HepG2 (cell line): ENCODE measurements around the gene FTL. TPM values are rescaled to one million over a fixed set of nuclear protein-coding genes. Genes with fewer than 3 reads are reported as not detected.

Experiments
- ATAD3A ChIP-seq: sonication (generic); formaldehyde crosslinking; IDR thresholded peaks from 2 replicates; pipeline ENCODE4 v1.4.0; 2020; ENCODE audit warnings: missing genetic modification reagents
- CEBPG ChIP-seq: IDR thresholded peaks from 2 replicates; pipeline ENCODE4 v1.6.1; 2016
- CHD4 ChIP-seq: fragments of 200-600 bp; sonication (generic); IDR thresholded peaks from 2 replicates; pipeline ENCODE4 v1.7.0; 2017; ENCODE audit warnings: mild to moderate bottlenecking, low read length, borderline replicate concordance
- FOSL2 ChIP-seq: sonication (generic); formaldehyde crosslinking; IDR thresholded peaks from 2 replicates; pipeline ENCODE4 v1.4.0; 2020; ENCODE audit warnings: missing genetic modification reagents
- FOXM1 ChIP-seq: sonication (generic); formaldehyde crosslinking; IDR thresholded peaks from 2 replicates; pipeline ENCODE4 v1.5.0; 2020; ENCODE audit warnings: missing genetic modification reagents
- GATA4 ChIP-seq: sonication (generic); IDR thresholded peaks from 2 replicates; pipeline ENCODE4 v1.6.1; 2016; ENCODE audit warnings: antibody characterized with exemption, low read depth, borderline replicate concordance
- KLF11 ChIP-seq: IDR thresholded peaks from 2 replicates; pipeline ENCODE4 v1.6.1; 2016; ENCODE audit warnings: missing compliant biosample characterization
- MBNL3 ChIP-seq: fragments of 250-450 bp; sonication (Bioruptor Pico); conservative IDR thresholded peaks from 2 replicates; pipeline ENCODE4 v1.8.0; 2022; ENCODE audit warnings: mild to moderate bottlenecking, inconsistent platforms
- NFE2 ChIP-seq: sonication (generic); formaldehyde crosslinking; IDR thresholded peaks from 2 replicates; pipeline ENCODE4 v1.4.0; 2020; ENCODE audit warnings: missing genetic modification reagents
- PAF1 ChIP-seq: IDR thresholded peaks from 2 replicates; pipeline ENCODE4 v1.6.1; 2016; ENCODE audit warnings: missing genetic modification reagents, missing compliant biosample characterization
- PTBP1 ChIP-seq: fragments of 200-400 bp; formaldehyde crosslinking; IDR thresholded peaks from 2 replicates; pipeline ENCODE4 v1.6.1; 2018; ENCODE audit warnings: low read length, low read depth; ENCODE audit not compliant: poor library complexity, severe bottlenecking
- RORA ChIP-seq: sonication (generic); formaldehyde crosslinking; IDR thresholded peaks from 2 replicates; pipeline ENCODE4 v1.5.0; 2020; ENCODE audit warnings: mild to moderate bottlenecking, missing genetic modification reagents, moderate library complexity
- SOX5 ChIP-seq: IDR thresholded peaks from 2 replicates; pipeline ENCODE4 v1.6.1; 2016; ENCODE audit warnings: borderline replicate concordance
- ZBTB21 ChIP-seq: sonication (generic); formaldehyde crosslinking; IDR thresholded peaks from 2 replicates; pipeline ENCODE4 v1.4.0; 2020; ENCODE audit warnings: missing genetic modification reagents
- ZNF180 ChIP-seq: sonication (generic); formaldehyde crosslinking; IDR thresholded peaks from 2 replicates; pipeline ENCODE4 v1.4.0; 2020; ENCODE audit warnings: low read depth, missing genetic modification reagents, borderline replicate concordance
- ZNF367 ChIP-seq: sonication (generic); formaldehyde crosslinking; IDR thresholded peaks from 2 replicates; pipeline ENCODE4 v1.4.0; 2020; ENCODE audit warnings: missing genetic modification reagents, borderline replicate concordance
- ZNF629 ChIP-seq: sonication (generic); formaldehyde crosslinking; conservative IDR thresholded peaks from 2 replicates; pipeline ENCODE4 v1.5.0; 2020; ENCODE audit warnings: missing genetic modification reagents
- ZNF720 ChIP-seq: sonication (generic); formaldehyde crosslinking; IDR thresholded peaks from 2 replicates; pipeline ENCODE4 v1.4.0; 2020; ENCODE audit warnings: missing genetic modification reagents
- polyA plus RNA-seq, 8 experiments: library from polyadenylated mRNA; depleted of rRNA in 3 of 8; stranded (reverse) in 7 of 8; unstranded in 1 of 8; fragments of >200 nt; fragmentation: Illumina TruSeq in 4 of 8; extraction: Trizol in 4 of 8; gene quantifications; 2 replicates each; pipeline versions ENCODE4 v1.2.1 to v1.2.3, GENCODE V29; 2011 to 2016; ENCODE audit warnings: low read depth in 4 of 8, missing spikeins in 1 of 8, mixed read lengths in 1 of 8; ENCODE audit not compliant: insufficient read depth in 1 of 8
- total RNA-seq, 5 experiments: library from RNA; depleted of rRNA; stranded (reverse); fragments of >200 nt; fragmentation: Illumina TruSeq; extraction: Trizol; gene quantifications; 2 replicates each; pipeline ENCODE4 v1.2.3, GENCODE V29; 2016; ENCODE audit warnings: low read depth in 1 of 5
- TF ChIP-seq, protein P1 (sequence below), 2 experiments: IDR thresholded peaks; 2 replicates each; pipeline ENCODE4 v1.6.1; 2011 to 2012; ENCODE audit warnings: low read length in 2 of 2, borderline replicate concordance in 1 of 2, low read depth in 1 of 2, mild to moderate bottlenecking in 1 of 2, moderate library complexity in 1 of 2
- TF ChIP-seq, protein P2 (sequence below): sonication (generic); formaldehyde crosslinking; IDR thresholded peaks from 2 replicates; pipeline ENCODE4 v1.4.0; 2020; ENCODE audit warnings: missing genetic modification reagents, borderline replicate concordance
- TF ChIP-seq, protein P3 (sequence below): sonication (generic); formaldehyde crosslinking; IDR thresholded peaks from 2 replicates; pipeline ENCODE4 v1.8.1; 2022; ENCODE audit warnings: mild to moderate bottlenecking, missing genetic modification reagents
- TF ChIP-seq, protein P4 (sequence below): sonication (generic); formaldehyde crosslinking; IDR thresholded peaks from 2 replicates; pipeline ENCODE4 v1.5.1; 2020; ENCODE audit warnings: mild to moderate bottlenecking, moderate library complexity, missing genetic modification reagents

FTL gene
- total and polyA plus RNA-seq, 2 of the 13 experiments (the other 11 are each of a cell fraction or from before 2014, with no cell fraction given), result 2,721 to 8,800 TPM

DNA sequence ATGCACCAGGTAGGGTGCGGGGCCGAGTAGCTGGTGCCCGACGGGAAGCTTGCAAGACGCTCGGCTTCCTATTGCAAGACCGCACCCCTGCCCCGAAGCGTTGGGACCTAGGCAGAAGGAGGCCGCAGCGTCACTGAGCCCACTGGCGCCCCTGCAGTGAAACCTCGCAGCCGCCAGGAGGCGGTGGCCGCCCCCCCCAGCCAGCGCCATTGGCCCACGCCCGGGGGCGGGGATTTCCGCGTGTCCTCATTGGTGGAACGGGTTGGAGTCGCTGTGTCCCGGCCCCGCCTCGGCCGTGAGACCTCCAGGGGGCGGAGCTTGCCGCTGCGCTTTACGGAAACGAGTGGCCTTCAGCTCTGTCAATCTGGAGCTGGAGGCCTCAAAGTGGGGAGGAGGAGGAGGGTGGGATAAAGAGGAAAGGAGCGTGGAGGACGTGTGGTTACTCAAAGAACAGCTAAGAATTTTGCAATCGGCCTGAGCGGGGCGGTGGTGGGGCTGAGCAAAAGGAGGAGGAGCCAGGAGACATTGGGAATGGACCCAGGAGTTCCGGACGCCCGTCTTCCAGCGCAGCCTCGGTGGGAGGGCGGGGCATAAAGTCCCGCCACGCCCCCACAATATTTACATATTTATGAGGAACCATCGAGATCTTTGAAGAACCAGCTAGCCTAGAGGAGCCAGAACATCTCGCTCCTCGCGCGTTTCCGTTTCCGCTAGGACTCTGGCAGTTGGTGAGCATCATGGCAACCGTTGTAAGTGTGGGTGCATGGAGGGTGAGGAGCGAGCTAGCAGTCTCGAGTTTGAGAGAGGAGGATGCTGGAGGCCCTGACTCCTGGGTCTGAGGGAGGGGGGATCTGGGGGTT is 28.3 kb downstream of the FTL start, which contains the start of the genes GYS1 and RUVBL2 (continued):
- TF ChIP-seq NFE2 (CRISPR knock-in tag), result no peak
- no peak for TF ChIP-seq MBNL3 (CRISPR knock-in tag)
- TF ChIP-seq CHD4, result 0 out of 2 replicates have a peak, but pooled peaks have one; percentile 56
- no peak for TF ChIP-seq RORA (CRISPR knock-in tag)
- TF ChIP-seq ZBTB21 (CRISPR knock-in tag), result 0 out of 2 replicates have a peak, but pooled peaks have one; percentile 21
- no peak for TF ChIP-seq ZNF180 (CRISPR knock-in tag)
- peak; percentile 98; the same call in 1 of the 2 replicates for TF ChIP-seq KLF11 (CRISPR knock-in tag)
- peak; percentile 79 for TF ChIP-seq CEBPG
- TF ChIP-seq PAF1 (CRISPR knock-in tag), result no peak
- TF ChIP-seq PTBP1, result no peak
- TF ChIP-seq FOXM1 (CRISPR knock-in tag), result no peak
- no peak for TF ChIP-seq ZNF720 (CRISPR knock-in tag)
- TF ChIP-seq, protein P1, sequence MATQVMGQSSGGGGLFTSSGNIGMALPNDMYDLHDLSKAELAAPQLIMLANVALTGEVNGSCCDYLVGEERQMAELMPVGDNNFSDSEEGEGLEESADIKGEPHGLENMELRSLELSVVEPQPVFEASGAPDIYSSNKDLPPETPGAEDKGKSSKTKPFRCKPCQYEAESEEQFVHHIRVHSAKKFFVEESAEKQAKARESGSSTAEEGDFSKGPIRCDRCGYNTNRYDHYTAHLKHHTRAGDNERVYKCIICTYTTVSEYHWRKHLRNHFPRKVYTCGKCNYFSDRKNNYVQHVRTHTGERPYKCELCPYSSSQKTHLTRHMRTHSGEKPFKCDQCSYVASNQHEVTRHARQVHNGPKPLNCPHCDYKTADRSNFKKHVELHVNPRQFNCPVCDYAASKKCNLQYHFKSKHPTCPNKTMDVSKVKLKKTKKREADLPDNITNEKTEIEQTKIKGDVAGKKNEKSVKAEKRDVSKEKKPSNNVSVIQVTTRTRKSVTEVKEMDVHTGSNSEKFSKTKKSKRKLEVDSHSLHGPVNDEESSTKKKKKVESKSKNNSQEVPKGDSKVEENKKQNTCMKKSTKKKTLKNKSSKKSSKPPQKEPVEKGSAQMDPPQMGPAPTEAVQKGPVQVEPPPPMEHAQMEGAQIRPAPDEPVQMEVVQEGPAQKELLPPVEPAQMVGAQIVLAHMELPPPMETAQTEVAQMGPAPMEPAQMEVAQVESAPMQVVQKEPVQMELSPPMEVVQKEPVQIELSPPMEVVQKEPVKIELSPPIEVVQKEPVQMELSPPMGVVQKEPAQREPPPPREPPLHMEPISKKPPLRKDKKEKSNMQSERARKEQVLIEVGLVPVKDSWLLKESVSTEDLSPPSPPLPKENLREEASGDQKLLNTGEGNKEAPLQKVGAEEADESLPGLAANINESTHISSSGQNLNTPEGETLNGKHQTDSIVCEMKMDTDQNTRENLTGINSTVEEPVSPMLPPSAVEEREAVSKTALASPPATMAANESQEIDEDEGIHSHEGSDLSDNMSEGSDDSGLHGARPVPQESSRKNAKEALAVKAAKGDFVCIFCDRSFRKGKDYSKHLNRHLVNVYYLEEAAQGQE (IDR thresholded peaks at IDR 0.05; ENCODE audit: borderline replicate concordance in 1 of 2, low read depth in 1 of 2, low read length in 2 of 2), result peak in 1 of 2 experiments; percentile 8; a peak in 1 of 4 replicates
- TF ChIP-seq ZNF367 (CRISPR knock-in tag), result no peak
- peak; percentile 40; the same call in 1 of the 2 replicates for TF ChIP-seq SOX5
- no peak for TF ChIP-seq ATAD3A
- TF ChIP-seq ZNF629 (CRISPR knock-in tag), result no peak
- TF ChIP-seq FOSL2 (CRISPR knock-in tag), result no peak; the same call in 1 of the 2 replicates
- TF ChIP-seq, protein P2, sequence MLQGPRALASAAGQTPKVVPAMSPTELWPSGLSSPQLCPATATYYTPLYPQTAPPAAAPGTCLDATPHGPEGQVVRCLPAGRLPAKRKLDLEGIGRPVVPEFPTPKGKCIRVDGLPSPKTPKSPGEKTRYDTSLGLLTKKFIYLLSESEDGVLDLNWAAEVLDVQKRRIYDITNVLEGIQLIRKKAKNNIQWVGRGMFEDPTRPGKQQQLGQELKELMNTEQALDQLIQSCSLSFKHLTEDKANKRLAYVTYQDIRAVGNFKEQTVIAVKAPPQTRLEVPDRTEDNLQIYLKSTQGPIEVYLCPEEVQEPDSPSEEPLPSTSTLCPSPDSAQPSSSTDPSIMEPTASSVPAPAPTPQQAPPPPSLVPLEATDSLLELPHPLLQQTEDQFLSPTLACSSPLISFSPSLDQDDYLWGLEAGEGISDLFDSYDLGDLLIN, result 0 out of 2 replicates have a peak, but pooled peaks have one; percentile 15
- TF ChIP-seq, protein P3, sequence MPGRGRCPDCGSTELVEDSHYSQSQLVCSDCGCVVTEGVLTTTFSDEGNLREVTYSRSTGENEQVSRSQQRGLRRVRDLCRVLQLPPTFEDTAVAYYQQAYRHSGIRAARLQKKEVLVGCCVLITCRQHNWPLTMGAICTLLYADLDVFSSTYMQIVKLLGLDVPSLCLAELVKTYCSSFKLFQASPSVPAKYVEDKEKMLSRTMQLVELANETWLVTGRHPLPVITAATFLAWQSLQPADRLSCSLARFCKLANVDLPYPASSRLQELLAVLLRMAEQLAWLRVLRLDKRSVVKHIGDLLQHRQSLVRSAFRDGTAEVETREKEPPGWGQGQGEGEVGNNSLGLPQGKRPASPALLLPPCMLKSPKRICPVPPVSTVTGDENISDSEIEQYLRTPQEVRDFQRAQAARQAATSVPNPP, result 0 out of 2 replicates have a peak, but pooled peaks have one; percentile 10
- TF ChIP-seq, protein P4, sequence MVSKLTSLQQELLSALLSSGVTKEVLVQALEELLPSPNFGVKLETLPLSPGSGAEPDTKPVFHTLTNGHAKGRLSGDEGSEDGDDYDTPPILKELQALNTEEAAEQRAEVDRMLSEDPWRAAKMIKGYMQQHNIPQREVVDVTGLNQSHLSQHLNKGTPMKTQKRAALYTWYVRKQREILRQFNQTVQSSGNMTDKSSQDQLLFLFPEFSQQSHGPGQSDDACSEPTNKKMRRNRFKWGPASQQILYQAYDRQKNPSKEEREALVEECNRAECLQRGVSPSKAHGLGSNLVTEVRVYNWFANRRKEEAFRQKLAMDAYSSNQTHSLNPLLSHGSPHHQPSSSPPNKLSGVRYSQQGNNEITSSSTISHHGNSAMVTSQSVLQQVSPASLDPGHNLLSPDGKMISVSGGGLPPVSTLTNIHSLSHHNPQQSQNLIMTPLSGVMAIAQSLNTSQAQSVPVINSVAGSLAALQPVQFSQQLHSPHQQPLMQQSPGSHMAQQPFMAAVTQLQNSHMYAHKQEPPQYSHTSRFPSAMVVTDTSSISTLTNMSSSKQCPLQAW (CRISPR knock-in tag), result peak; percentile 55
- TF ChIP-seq GATA4, result 0 out of 2 replicates have a peak, but pooled peaks have one; percentile 46
